ENCODE results near the gene CBLL2.

GRCh38 chrX:22313766-22314165 lies 41.1 kb downstream of the CBLL2 start:
- no peak for TF ChIP-seq GABPA (IDR thresholded peaks at IDR 0.05; ENCODE audit: low read depth)
- TF ChIP-seq CTCF (IDR thresholded peaks at IDR 0.05; ENCODE audit: insufficient read depth, low read length) = no peak
- no peak for TF ChIP-seq POLR2AphosphoS5 (IDR thresholded peaks at IDR 0.05; ENCODE audit: low read depth)
